A549 (cell line): Measurements from ENCODE around the gene FAM89B.

Experiments used
- BHLHE40 ChIP-seq: IDR thresholded peaks from 2 replicates; pipeline ENCODE4 v1.6.1; 2012; ENCODE audit warnings: low read depth, low read length, inconsistent platforms
- EP300 ChIP-seq, 2 experiments: fragments of >200 bp; sonication (Bioruptor Twin); formaldehyde crosslinking; IDR thresholded peaks; 2 replicates in 1 of 2; 3 replicates in 1 of 2; pipeline ENCODE4 v1.6.1; 2016 to 2017
- ESRRA ChIP-seq: fragments of 150-350 bp; IDR thresholded peaks from 2 replicates; pipeline ENCODE4 v1.6.1; 2014; ENCODE audit warnings: mild to moderate bottlenecking, low read length, borderline replicate concordance
- JUN ChIP-seq, 2 experiments: fragments of >200 bp; sonication (Bioruptor Twin); formaldehyde crosslinking; IDR thresholded peaks; 2 replicates in 1 of 2; 3 replicates in 1 of 2; pipeline ENCODE4 v1.6.1; 2016 to 2017
- JUNB ChIP-seq: fragments of >200 bp; sonication (Bioruptor Twin); formaldehyde crosslinking; IDR thresholded peaks from 2 replicates; pipeline ENCODE4 v1.6.1; 2016
- SREBF2 ChIP-seq: fragments of 450-650 bp; IDR thresholded peaks from 2 replicates; pipeline ENCODE4 v1.6.1; 2014; ENCODE audit warnings: mild to moderate bottlenecking, moderate library complexity
- ZNF302 ChIP-seq: fragments of 250-450 bp; sonication (Bioruptor Pico); IDR thresholded peaks from 2 replicates; pipeline ENCODE4 v1.9.0; 2021; ENCODE audit warnings: inconsistent platforms, mild to moderate bottlenecking, moderate library complexity
- TF ChIP-seq, protein P1 (sequence below): fragments of >200 bp; sonication (Bioruptor Twin); formaldehyde crosslinking; IDR thresholded peaks from 3 replicates; pipeline ENCODE4 v1.5.1; 2016
- TF ChIP-seq, protein P2 (sequence below): fragments of 450-650 bp; IDR thresholded peaks from 2 replicates; pipeline ENCODE4 v1.6.1; 2014; ENCODE audit warnings: antibody characterized with exemption
- TF ChIP-seq, protein P3 (sequence below): IDR thresholded peaks from 2 replicates; pipeline ENCODE4 v1.6.1; 2012

DNA sequence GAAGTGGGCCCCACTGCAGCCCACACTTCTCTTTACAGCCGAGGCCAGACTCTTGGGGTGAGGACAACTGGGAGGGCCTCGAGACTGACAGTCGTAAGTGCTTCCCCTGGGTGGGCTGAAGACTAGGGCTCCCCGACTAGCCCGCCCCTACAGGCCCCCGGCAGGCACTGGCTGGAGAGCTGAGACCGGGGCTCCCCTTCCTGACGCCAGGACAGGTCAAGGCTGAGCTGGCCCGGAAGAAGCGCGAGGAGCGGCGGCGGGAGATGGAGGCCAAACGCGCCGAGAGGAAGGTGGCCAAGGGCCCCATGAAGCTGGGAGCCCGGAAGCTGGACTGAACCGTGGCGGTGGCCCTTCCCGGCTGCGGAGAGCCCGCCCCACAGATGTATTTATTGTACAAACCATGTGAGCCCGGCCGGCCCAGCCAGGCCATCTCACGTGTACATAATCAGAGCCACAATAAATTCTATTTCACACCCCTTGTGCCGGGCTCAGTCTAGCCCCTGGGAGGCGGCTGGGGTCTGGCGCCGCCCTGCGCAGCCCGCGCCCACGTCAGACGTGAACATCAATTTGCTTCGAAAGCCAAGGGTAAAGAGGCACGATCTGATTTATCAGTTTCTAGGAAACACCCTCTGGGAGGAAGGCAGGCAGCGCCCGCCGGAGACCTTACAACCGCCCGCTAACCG is 34.0 kb upstream of the FAM89B start:
- TF ChIP-seq, protein P1, sequence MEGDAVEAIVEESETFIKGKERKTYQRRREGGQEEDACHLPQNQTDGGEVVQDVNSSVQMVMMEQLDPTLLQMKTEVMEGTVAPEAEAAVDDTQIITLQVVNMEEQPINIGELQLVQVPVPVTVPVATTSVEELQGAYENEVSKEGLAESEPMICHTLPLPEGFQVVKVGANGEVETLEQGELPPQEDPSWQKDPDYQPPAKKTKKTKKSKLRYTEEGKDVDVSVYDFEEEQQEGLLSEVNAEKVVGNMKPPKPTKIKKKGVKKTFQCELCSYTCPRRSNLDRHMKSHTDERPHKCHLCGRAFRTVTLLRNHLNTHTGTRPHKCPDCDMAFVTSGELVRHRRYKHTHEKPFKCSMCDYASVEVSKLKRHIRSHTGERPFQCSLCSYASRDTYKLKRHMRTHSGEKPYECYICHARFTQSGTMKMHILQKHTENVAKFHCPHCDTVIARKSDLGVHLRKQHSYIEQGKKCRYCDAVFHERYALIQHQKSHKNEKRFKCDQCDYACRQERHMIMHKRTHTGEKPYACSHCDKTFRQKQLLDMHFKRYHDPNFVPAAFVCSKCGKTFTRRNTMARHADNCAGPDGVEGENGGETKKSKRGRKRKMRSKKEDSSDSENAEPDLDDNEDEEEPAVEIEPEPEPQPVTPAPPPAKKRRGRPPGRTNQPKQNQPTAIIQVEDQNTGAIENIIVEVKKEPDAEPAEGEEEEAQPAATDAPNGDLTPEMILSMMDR: no peak
- TF ChIP-seq JUN (IDR thresholded peaks at IDR 0.05) (no peak), SREBF2 (no peak), ZNF302 (CRISPR knock-in tag) (no peak), JUNB (no peak), BHLHE40 (no peak), ESRRA (no peak), EP300 (IDR thresholded peaks at IDR 0.05) (no peak)
- TF ChIP-seq, protein P2, sequence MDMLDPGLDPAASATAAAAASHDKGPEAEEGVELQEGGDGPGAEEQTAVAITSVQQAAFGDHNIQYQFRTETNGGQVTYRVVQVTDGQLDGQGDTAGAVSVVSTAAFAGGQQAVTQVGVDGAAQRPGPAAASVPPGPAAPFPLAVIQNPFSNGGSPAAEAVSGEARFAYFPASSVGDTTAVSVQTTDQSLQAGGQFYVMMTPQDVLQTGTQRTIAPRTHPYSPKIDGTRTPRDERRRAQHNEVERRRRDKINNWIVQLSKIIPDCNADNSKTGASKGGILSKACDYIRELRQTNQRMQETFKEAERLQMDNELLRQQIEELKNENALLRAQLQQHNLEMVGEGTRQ: no peak
- TF ChIP-seq, protein P3, sequence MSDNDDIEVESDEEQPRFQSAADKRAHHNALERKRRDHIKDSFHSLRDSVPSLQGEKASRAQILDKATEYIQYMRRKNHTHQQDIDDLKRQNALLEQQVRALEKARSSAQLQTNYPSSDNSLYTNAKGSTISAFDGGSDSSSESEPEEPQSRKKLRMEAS: no peak
